Measurements from ENCODE around the gene GALNT14. TPM values are rescaled to one million over a fixed set of nuclear protein-coding genes. Genes with fewer than 3 reads are reported as not detected.

The GALNT14 gene
- total RNA-seq, 1 experiment from 2014 or later, result 2.7 TPM

GRCh38 chr2:31027549-31027948 is 110.7 kb downstream of the GALNT14 start:
- Histone ChIP-seq H3K4ac (ENCODE audit: low read depth, low read length) (no peak overlapping the region), H4K91ac (ENCODE audit: insufficient read length, low read depth, low read length) (no peak overlapping the region), H3K56ac (ENCODE audit: insufficient read length, low read depth, low read length) (no peak overlapping the region), H3T11ph (ENCODE audit: low read length) (no peak overlapping the region), H3K4me1 (ENCODE audit: insufficient read depth, low read length) (peaks cover 2% of the 10 kb centered on the region; the same call in 1 of the 2 replicates), H3K23ac (ENCODE audit: insufficient read length, low read depth, low read length) (no peak overlapping the region), H4K20me1 (ENCODE audit: control insufficient read depth, insufficient read depth, insufficient read length) (no peaks in the 10 kb centered on the region), H4K8ac (replicated peaks; ENCODE audit: insufficient read length, low read depth, low read length) (no peak overlapping the region), H2BK12ac (ENCODE audit: insufficient read length, low read depth, low read length) (no peak overlapping the region), H3K9ac (ENCODE audit: extremely low read depth, insufficient read length, low read length) (no peak overlapping the region), H2BK15ac (ENCODE audit: low read depth, low read length) (no peak overlapping the region), H3K23me2 (ENCODE audit: insufficient read length, low read depth, low read length, poor library complexity, severe bottlenecking) (no peaks in the 10 kb centered on the region), H3K79me1 (ENCODE audit: insufficient read depth, low read depth, low read length, poor library complexity, severe bottlenecking) (no peaks in the 10 kb centered on the region), H2AFZ (ENCODE audit: low read length) (no peak overlapping the region), H3K18ac (ENCODE audit: insufficient read length, low read depth, low read length) (no peak overlapping the region), H3K9me3 (ENCODE audit: control insufficient read depth, low read depth, low read length) (no peaks in the 10 kb centered on the region), H2BK5ac (ENCODE audit: insufficient read length, low read length) (no peak overlapping the region), H4K5ac (ENCODE audit: insufficient read length, low read depth, low read length) (no peak overlapping the region), H2AK5ac (ENCODE audit: insufficient read length, low read length) (no peak overlapping the region), H3K14ac (ENCODE audit: insufficient read depth, low read length) (no peak overlapping the region), H3K79me2 (ENCODE audit: insufficient read depth, low read length) (no peaks in the 10 kb centered on the region), H2BK120ac (ENCODE audit: low read depth, low read length, poor library complexity, severe bottlenecking) (no peak overlapping the region), H3K27ac (ENCODE audit: insufficient read length, low read depth, low read length) (no peak overlapping the region), H3K4me2 (ENCODE audit: insufficient read depth, insufficient read length, low read length) (no peak overlapping the region), H2BK20ac (ENCODE audit: low read depth, low read length, poor library complexity, severe bottlenecking) (no peak overlapping the region), H3K27me3 (ENCODE audit: insufficient read depth, low read length) (no peaks in the 10 kb centered on the region)
- Mint-ChIP-seq H3K9me3 (no peaks in the 10 kb centered on the region), H3K27ac (no peak overlapping the region), H3K4me3 (no peak overlapping the region), H3K27me3 (ENCODE audit: low read depth) (peaks cover 3% of the 10 kb centered on the region; the same call in 1 of the 2 replicates), H3K4me1 (peaks cover 26 to 35% of the 10 kb centered on the region in 2 experiments), H3K36me3 (ENCODE audit: insufficient read depth in 1 of 3, low read depth in 3 of 3) (no peaks in the 10 kb centered on the region; a peak in 1 of 7 replicates)
- WGBS (ENCODE audit: extremely low coverage, insufficient read length, low lambda C conversion rate), result no CpG with 5 or more reads among the region's 5 CpGs
- DNase-seq, result no peak
- TF ChIP-seq CTCF (conservative IDR thresholded peaks at IDR 0.05), result no peak

All from H9 (cell line).